Kidney (tissue), 14 donors: ENCODE data around the gene DBNDD1. TPM values are rescaled to one million over a fixed set of nuclear protein-coding genes. Genes with fewer than 3 reads are reported as not detected.

Experiments used
- DNase-seq, 5 donors: peaks; one replicate each; pipeline ENCODE4 v3.0.0-alpha.2; 2013 to 2020
- FAIRE-seq: peaks from 2 replicates; lab custom pipeline; 2012; peaks lifted over from hg19 to GRCh38; lab: Jason Lieb, UNC
- H3K27ac ChIP-seq, 2 donors: one replicate each; pipeline ENCODE4 v1.7.0; 2013; ENCODE audit warnings: low read depth in 2 of 2, low read length in 2 of 2, inconsistent platforms in 1 of 2
- H3K27me3 ChIP-seq: one replicate; pipeline ENCODE4 v1.7.1; 2013; ENCODE audit warnings: low read length, inconsistent platforms; ENCODE audit not compliant: control insufficient read depth, insufficient read depth
- H3K36me3 ChIP-seq, 3 donors: one replicate each; pipeline versions ENCODE4 v1.7.0 to v1.7.1; 2013; ENCODE audit warnings: low read length in 3 of 3, control low read depth in 1 of 3, inconsistent platforms in 1 of 3; ENCODE audit not compliant: insufficient read depth in 3 of 3, control insufficient read depth in 2 of 3
- H3K4me1 ChIP-seq, 3 donors: one replicate each; pipeline versions ENCODE4 v1.7.0 to v1.7.1; 2013; ENCODE audit warnings: low read length in 3 of 3, inconsistent platforms in 1 of 3, low read depth in 1 of 3; ENCODE audit not compliant: control insufficient read depth in 2 of 3, insufficient read depth in 2 of 3
- H3K4me3 ChIP-seq, 3 donors: one replicate each; pipeline versions ENCODE4 v1.7.0 to v1.8.1; 2013; ENCODE audit warnings: low read length in 3 of 3, control low read depth in 1 of 3, inconsistent platforms in 1 of 3
- H3K9ac ChIP-seq, 3 donors: one replicate each; pipeline versions ENCODE4 v1.7.0 to v1.7.1; 2013; ENCODE audit warnings: low read length in 3 of 3, control low read depth in 1 of 3, inconsistent platforms in 1 of 3
- H3K9me3 ChIP-seq, 3 donors: one replicate each; pipeline versions ENCODE4 v1.7.0 to v1.7.1; 2013; ENCODE audit warnings: low read length in 3 of 3, control low read depth in 1 of 3, inconsistent platforms in 1 of 3; ENCODE audit not compliant: control insufficient read depth in 2 of 3, insufficient read depth in 1 of 3
- CTCF ChIP-seq: IDR thresholded peaks from 3 replicates; pipeline ENCODE4 v1.5.1; 2012; ENCODE audit warnings: mild to moderate bottlenecking, moderate library complexity, borderline replicate concordance; ENCODE audit not compliant: insufficient read depth; ENCODE audit errors: extremely low read depth
- intact Hi-C: fragments of 100-400 bp; cut with DNase I; formaldehyde crosslinking; loops from one replicate; pipeline ENCODE4 v1.11.1; 2022
- polyA plus RNA-seq: library from polyadenylated mRNA; stranded (reverse); fragments of 350-450 nt; fragmentation: Illumina TruSeq; extraction: RNeasy Lipid Tissue Mini Kit (QIAGEN cat#74804); gene quantifications from one replicate; pipeline ENCODE4 v1.2.3, GENCODE V29; 2014; ENCODE audit warnings: low read depth, low replicate concordance; ENCODE audit not compliant: insufficient read depth
- total RNA-seq: library from RNA; stranded (reverse); fragmentation: NEBNext Ultra II Directional; extraction: Animal tissue kit (Norgen Biotek cat#: 25700); gene quantifications from one replicate; pipeline ENCODE4 v1.2.1, GENCODE V29; 2021
- donor health status: control.
- donor health status: control.
- donor health status: control.
- donor health status: control.
- donor health status: control.
- donor health status: DM: yes; HTN: yes; CAD: no.
- donor health status: Normal renal cell carcinoma (clear cell type).

Gene DBNDD1
- total and polyA plus RNA-seq, 2 donors from 2014 or later: 15.1 to 16.3 TPM

- FAIRE-seq: no peak
- DNase-seq: no peak
- H3K4me3 ChIP-seq: no peak overlapping the region
- no peak for TF ChIP-seq CTCF
- H3K9me3 ChIP-seq: no peaks in the 10 kb centered on the region
- intact Hi-C loops: no loop called here
- peaks cover 3 to 38% (median 21%) of the 10 kb centered on the region in 3 donors for H3K36me3 ChIP-seq
- no peaks in the 10 kb centered on the region for H3K4me1 ChIP-seq
- no peak overlapping the region for H3K27ac ChIP-seq
- no peaks in the 10 kb centered on the region for H3K27me3 ChIP-seq
- H3K9ac ChIP-seq: no peak overlapping the region
Measured at GRCh38 chr16:89983536-89983935, 35.7 kb downstream of the DBNDD1 start.

- H3K36me3 ChIP-seq: peaks cover 3 to 38% (median 28%) of the 10 kb centered on the region in 3 donors
- no peak for FAIRE-seq
- H3K27ac ChIP-seq: no peak overlapping the region
- H3K27me3 ChIP-seq: no peaks in the 10 kb centered on the region
- intact Hi-C loops: no loop called here
- H3K9me3 ChIP-seq: no peaks in the 10 kb centered on the region
- TF ChIP-seq CTCF: no peak
- H3K9ac ChIP-seq: no peak overlapping the region
- H3K4me3 ChIP-seq: no peak overlapping the region
- no peaks in the 10 kb centered on the region for H3K4me1 ChIP-seq
- no peak for DNase-seq
Measured at GRCh38 chr16:89982318-89982717, 36.9 kb downstream of the DBNDD1 start.

GRCh38 chr16:89981414-89981813 is 37.8 kb downstream of the DBNDD1 start:
- DNase-seq (no peak), FAIRE-seq (no peak)
- Histone ChIP-seq H3K4me1 (no peaks in the 10 kb centered on the region), H3K9me3 (no peaks in the 10 kb centered on the region), H3K9ac (no peak overlapping the region), H3K36me3 (peaks cover 3 to 34% (median 22%) of the 10 kb centered on the region in 3 donors), H3K27ac (no peak overlapping the region), H3K27me3 (no peaks in the 10 kb centered on the region), H3K4me3 (no peak overlapping the region)
- no peak for TF ChIP-seq CTCF
- intact Hi-C loops: no loop called here

- FAIRE-seq (no peak), DNase-seq (no peak)
- H3K9me3 ChIP-seq: peaks cover 0 to 2% (median 0%) of the 10 kb centered on the region in 3 donors
- intact Hi-C loops: no loop called here
- H3K4me3 ChIP-seq: no peak overlapping the region
- H3K4me1 ChIP-seq: peaks cover 0 to 18% (median 7%) of the 10 kb centered on the region in 3 donors
- no peak for TF ChIP-seq CTCF
- peaks cover 0 to 8% (median 4%) of the 10 kb centered on the region in 3 donors for H3K36me3 ChIP-seq
- no peak overlapping the region for H3K27ac ChIP-seq
- H3K27me3 ChIP-seq: no peaks in the 10 kb centered on the region
- no peak overlapping the region for H3K9ac ChIP-seq
Measured at GRCh38 chr16:89974870-89975269, 44.4 kb downstream of the DBNDD1 start.
